Measurements from ENCODE around the gene C16orf46.

C16orf46 gene

DNA sequence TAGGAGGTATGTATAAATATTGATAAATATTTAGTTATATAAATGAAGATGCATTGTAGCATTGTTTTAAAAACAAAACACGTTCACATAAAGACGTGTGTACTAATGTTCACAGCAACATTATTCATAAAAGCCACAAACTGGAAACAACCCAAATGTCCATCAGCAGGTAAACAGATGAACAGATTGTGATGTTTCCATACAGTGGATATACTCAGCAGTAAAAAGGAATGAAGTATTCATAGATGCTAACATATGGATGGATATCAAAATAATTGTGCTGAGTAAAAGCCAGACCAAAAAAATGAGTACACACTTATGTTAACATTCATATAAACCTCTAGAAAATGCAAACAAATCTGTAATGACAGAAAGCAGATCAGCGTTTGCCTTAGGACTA is 64.1 kb downstream of the C16orf46 start:
- no peak for DNase-seq (ENCODE audit: low read depth)

Data from amniotic epithelial cell (primary cell).